ENCODE data around the gene PSMB10.

DNA sequence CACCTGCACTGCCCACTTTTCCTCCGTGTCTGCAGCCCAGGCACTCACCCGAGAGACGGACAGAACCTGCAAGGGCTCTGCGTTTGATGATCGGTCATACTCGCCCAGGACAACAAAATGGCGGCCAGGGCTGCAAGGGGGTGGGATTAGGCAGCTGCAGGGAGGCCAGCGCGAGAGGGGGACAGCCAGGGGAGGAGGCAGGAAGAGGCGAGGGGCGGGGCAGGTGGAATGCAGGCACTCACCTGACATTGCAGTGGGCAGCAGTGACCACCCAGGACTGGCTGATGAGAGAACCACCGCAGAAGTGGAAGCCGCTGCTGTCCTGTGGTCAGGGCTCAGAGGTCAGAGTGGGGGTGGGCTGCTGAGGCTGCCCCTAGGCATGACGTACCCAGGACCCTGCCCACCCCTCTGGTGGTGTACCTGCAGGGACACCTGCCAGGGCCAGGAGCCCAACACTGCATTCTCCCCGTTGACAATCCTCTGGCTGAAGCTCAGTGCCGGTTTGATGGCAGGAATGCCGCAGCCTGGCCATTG is 5.9 kb downstream of the PSMB10 start:
- TF ChIP-seq, protein P1, sequence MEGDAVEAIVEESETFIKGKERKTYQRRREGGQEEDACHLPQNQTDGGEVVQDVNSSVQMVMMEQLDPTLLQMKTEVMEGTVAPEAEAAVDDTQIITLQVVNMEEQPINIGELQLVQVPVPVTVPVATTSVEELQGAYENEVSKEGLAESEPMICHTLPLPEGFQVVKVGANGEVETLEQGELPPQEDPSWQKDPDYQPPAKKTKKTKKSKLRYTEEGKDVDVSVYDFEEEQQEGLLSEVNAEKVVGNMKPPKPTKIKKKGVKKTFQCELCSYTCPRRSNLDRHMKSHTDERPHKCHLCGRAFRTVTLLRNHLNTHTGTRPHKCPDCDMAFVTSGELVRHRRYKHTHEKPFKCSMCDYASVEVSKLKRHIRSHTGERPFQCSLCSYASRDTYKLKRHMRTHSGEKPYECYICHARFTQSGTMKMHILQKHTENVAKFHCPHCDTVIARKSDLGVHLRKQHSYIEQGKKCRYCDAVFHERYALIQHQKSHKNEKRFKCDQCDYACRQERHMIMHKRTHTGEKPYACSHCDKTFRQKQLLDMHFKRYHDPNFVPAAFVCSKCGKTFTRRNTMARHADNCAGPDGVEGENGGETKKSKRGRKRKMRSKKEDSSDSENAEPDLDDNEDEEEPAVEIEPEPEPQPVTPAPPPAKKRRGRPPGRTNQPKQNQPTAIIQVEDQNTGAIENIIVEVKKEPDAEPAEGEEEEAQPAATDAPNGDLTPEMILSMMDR (IDR thresholded peaks at IDR 0.05): no peak
- no peak for TF ChIP-seq EP300 (IDR thresholded peaks at IDR 0.05)
